Measurements from ENCODE around the gene ANKLE2.

Gene ANKLE2

GRCh38 chr12:132707241-132707640 is 54.4 kb downstream of the ANKLE2 start:
- no CpG with 5 or more reads among the region's 6 CpGs for WGBS, 2 donors (ENCODE audit: extremely low coverage in 2 of 2, insufficient read length in 2 of 2, insufficient replicate concordance in 1 of 2)
- Histone ChIP-seq H3K27me3 (ENCODE audit: control insufficient read depth in 3 of 3, insufficient read depth in 3 of 3, low read depth in 1 of 3, low read length in 3 of 3) (no peaks in the 10 kb centered on the region), H2AFZ (ENCODE audit: low read length) (no peak overlapping the region), H2BK15ac (ENCODE audit: low read length) (no peak overlapping the region), H3K18ac (ENCODE audit: low read length) (no peak overlapping the region), H3K4me2 (ENCODE audit: insufficient read depth, low read length, poor library complexity, severe bottlenecking) (no peak overlapping the region), H4K91ac (ENCODE audit: low read depth, low read length, poor library complexity) (no peak overlapping the region), H3K23ac (ENCODE audit: low read depth, low read length, poor library complexity) (no peak overlapping the region), H3K9me3 (replicated peaks in 1 of 2; ENCODE audit: control insufficient read depth in 2 of 2, insufficient read depth in 1 of 2, low read depth in 1 of 2, low read length in 2 of 2) (no peaks in the 10 kb centered on the region), H4K8ac (ENCODE audit: low read depth, low read length) (no peak overlapping the region), H3K4ac (ENCODE audit: low read length) (no peak overlapping the region), H3K4me1 (ENCODE audit: control insufficient read depth in 2 of 2, insufficient read depth in 1 of 2, low read depth in 1 of 2, low read length in 2 of 2) (peaks cover 2% of the 10 kb centered on the region in 2 donors), H2BK120ac (ENCODE audit: low read depth, low read length) (no peak overlapping the region), H2AK5ac (ENCODE audit: low read depth, low read length) (no peak overlapping the region), H2BK12ac (ENCODE audit: low read length) (no peak overlapping the region), H3K4me3 (ENCODE audit: low read length in 2 of 2) (no peak overlapping the region), H3K14ac (ENCODE audit: low read length) (no peak overlapping the region), H3K9ac (ENCODE audit: low read depth, low read length, poor library complexity) (no peak overlapping the region), H3K79me1 (ENCODE audit: low read depth, low read length) (peaks cover 9% of the 10 kb centered on the region), H3K27ac (replicated peaks; ENCODE audit: low read length) (no peak overlapping the region), H3K36me3 (replicated peaks in 1 of 2; ENCODE audit: control insufficient read depth in 2 of 2, insufficient read depth in 2 of 2, low read length in 2 of 2) (peaks cover 9 to 36% of the 10 kb centered on the region in 2 donors), H2BK5ac (ENCODE audit: low read length) (no peak overlapping the region)
- DNase-seq (ENCODE audit: low spot score) = no peak

GRCh38 chr12:132703641-132704040 is 58.0 kb downstream of the ANKLE2 start:
- H3K14ac ChIP-seq (ENCODE audit: low read length) = no peak overlapping the region
- H4K91ac ChIP-seq (ENCODE audit: low read depth, low read length, poor library complexity) = no peak overlapping the region
- no CpG with 5 or more reads among the region's 9 CpGs for WGBS, 2 donors (ENCODE audit: extremely low coverage in 2 of 2, insufficient read length in 2 of 2, insufficient replicate concordance in 1 of 2)
- peaks cover 15 to 68% of the 10 kb centered on the region in 2 donors for H3K36me3 ChIP-seq (replicated peaks in 1 of 2; ENCODE audit: control insufficient read depth in 2 of 2, insufficient read depth in 2 of 2, low read length in 2 of 2)
- no peak overlapping the region for H2BK5ac ChIP-seq (ENCODE audit: low read length)
- no peak overlapping the region for H2AK5ac ChIP-seq (ENCODE audit: low read depth, low read length)
- no peak overlapping the region for H2BK15ac ChIP-seq (ENCODE audit: low read length)
- H3K9ac ChIP-seq (ENCODE audit: low read depth, low read length, poor library complexity) = peak overlapping the region; percentile 16
- H4K8ac ChIP-seq (ENCODE audit: low read depth, low read length) = peak overlapping the region; percentile 31
- no peak overlapping the region for H2BK12ac ChIP-seq (ENCODE audit: low read length)
- no peaks in the 10 kb centered on the region for H3K9me3 ChIP-seq (replicated peaks in 1 of 2; ENCODE audit: control insufficient read depth in 2 of 2, insufficient read depth in 1 of 2, low read depth in 1 of 2, low read length in 2 of 2)
- no peak overlapping the region for H3K4me3 ChIP-seq (ENCODE audit: low read length in 2 of 2)
- H3K18ac ChIP-seq (ENCODE audit: low read length) = peak overlapping the region; percentile 42
- H3K79me1 ChIP-seq (ENCODE audit: low read depth, low read length) = peaks cover 2% of the 10 kb centered on the region
- no peak overlapping the region for H3K4me2 ChIP-seq (ENCODE audit: insufficient read depth, low read length, poor library complexity, severe bottlenecking)
- H2AFZ ChIP-seq (ENCODE audit: low read length) = no peak overlapping the region
- H3K23ac ChIP-seq (ENCODE audit: low read depth, low read length, poor library complexity) = peak overlapping the region; percentile 60
- H3K27me3 ChIP-seq (ENCODE audit: control insufficient read depth in 3 of 3, insufficient read depth in 3 of 3, low read depth in 1 of 3, low read length in 3 of 3) = no peaks in the 10 kb centered on the region
- no peak overlapping the region for H2BK120ac ChIP-seq (ENCODE audit: low read depth, low read length)
- peak overlapping the region; percentile 22 for H3K27ac ChIP-seq (replicated peaks; ENCODE audit: low read length)
- peaks cover 0 to 2% of the 10 kb centered on the region in 2 donors for H3K4me1 ChIP-seq (ENCODE audit: control insufficient read depth in 2 of 2, insufficient read depth in 1 of 2, low read depth in 1 of 2, low read length in 2 of 2)
- no peak overlapping the region for H3K4ac ChIP-seq (ENCODE audit: low read length)
- no peak for DNase-seq (ENCODE audit: low spot score)

GRCh38 chr12:132702640-132703039 is 59.0 kb downstream of the ANKLE2 start:
- no peaks in the 10 kb centered on the region for H3K27me3 ChIP-seq (ENCODE audit: control insufficient read depth in 3 of 3, insufficient read depth in 3 of 3, low read depth in 1 of 3, low read length in 3 of 3)
- H2AFZ ChIP-seq (ENCODE audit: low read length) = no peak overlapping the region
- no peak for DNase-seq (ENCODE audit: low spot score)
- H4K8ac ChIP-seq (ENCODE audit: low read depth, low read length) = no peak overlapping the region
- no peak overlapping the region for H3K14ac ChIP-seq (ENCODE audit: low read length)
- no peak overlapping the region for H3K4me2 ChIP-seq (ENCODE audit: insufficient read depth, low read length, poor library complexity, severe bottlenecking)
- no peak overlapping the region for H3K4ac ChIP-seq (ENCODE audit: low read length)
- peaks cover 0 to 2% of the 10 kb centered on the region in 2 donors for H3K4me1 ChIP-seq (ENCODE audit: control insufficient read depth in 2 of 2, insufficient read depth in 1 of 2, low read depth in 1 of 2, low read length in 2 of 2)
- H3K36me3 ChIP-seq (replicated peaks in 1 of 2; ENCODE audit: control insufficient read depth in 2 of 2, insufficient read depth in 2 of 2, low read length in 2 of 2) = peaks cover 17 to 78% of the 10 kb centered on the region in 2 donors
- H2BK120ac ChIP-seq (ENCODE audit: low read depth, low read length) = no peak overlapping the region
- H3K23ac ChIP-seq (ENCODE audit: low read depth, low read length, poor library complexity) = no peak overlapping the region
- H2AK5ac ChIP-seq (ENCODE audit: low read depth, low read length) = peak overlapping the region; percentile 37
- no CpG with 5 or more reads among the region's 4 CpGs for WGBS, 2 donors (ENCODE audit: extremely low coverage in 2 of 2, insufficient read length in 2 of 2, insufficient replicate concordance in 1 of 2)
- no peak overlapping the region for H3K4me3 ChIP-seq (ENCODE audit: low read length in 2 of 2)
- peaks cover 2% of the 10 kb centered on the region for H3K79me1 ChIP-seq (ENCODE audit: low read depth, low read length)
- H3K27ac ChIP-seq (replicated peaks; ENCODE audit: low read length) = no peak overlapping the region
- H2BK15ac ChIP-seq (ENCODE audit: low read length) = no peak overlapping the region
- no peak overlapping the region for H3K9ac ChIP-seq (ENCODE audit: low read depth, low read length, poor library complexity)
- no peak overlapping the region for H2BK12ac ChIP-seq (ENCODE audit: low read length)
- H4K91ac ChIP-seq (ENCODE audit: low read depth, low read length, poor library complexity) = no peak overlapping the region
- peak overlapping the region; percentile 38 for H3K18ac ChIP-seq (ENCODE audit: low read length)
- no peaks in the 10 kb centered on the region for H3K9me3 ChIP-seq (replicated peaks in 1 of 2; ENCODE audit: control insufficient read depth in 2 of 2, insufficient read depth in 1 of 2, low read depth in 1 of 2, low read length in 2 of 2)
- H2BK5ac ChIP-seq (ENCODE audit: low read length) = peak overlapping the region; percentile 39

- H2BK15ac ChIP-seq (ENCODE audit: low read length) = no peak overlapping the region
- H2BK5ac ChIP-seq (ENCODE audit: low read length) = no peak overlapping the region
- no peak overlapping the region for H4K8ac ChIP-seq (ENCODE audit: low read depth, low read length)
- H3K9me3 ChIP-seq (replicated peaks in 1 of 2; ENCODE audit: control insufficient read depth in 2 of 2, insufficient read depth in 1 of 2, low read depth in 1 of 2, low read length in 2 of 2) = no peaks in the 10 kb centered on the region
- H2AFZ ChIP-seq (ENCODE audit: low read length) = no peak overlapping the region
- no peak overlapping the region for H3K9ac ChIP-seq (ENCODE audit: low read depth, low read length, poor library complexity)
- no peak overlapping the region for H3K23ac ChIP-seq (ENCODE audit: low read depth, low read length, poor library complexity)
- peaks cover 21 to 91% of the 10 kb centered on the region in 2 donors for H3K36me3 ChIP-seq (replicated peaks in 1 of 2; ENCODE audit: control insufficient read depth in 2 of 2, insufficient read depth in 2 of 2, low read length in 2 of 2)
- H3K4me3 ChIP-seq (ENCODE audit: low read length in 2 of 2) = no peak overlapping the region
- no peak for DNase-seq (ENCODE audit: low spot score)
- H3K4ac ChIP-seq (ENCODE audit: low read length) = no peak overlapping the region
- no peak overlapping the region for H3K4me2 ChIP-seq (ENCODE audit: insufficient read depth, low read length, poor library complexity, severe bottlenecking)
- H3K18ac ChIP-seq (ENCODE audit: low read length) = no peak overlapping the region
- no peak overlapping the region for H4K91ac ChIP-seq (ENCODE audit: low read depth, low read length, poor library complexity)
- H3K27ac ChIP-seq (replicated peaks; ENCODE audit: low read length) = no peak overlapping the region
- no peaks in the 10 kb centered on the region for H3K27me3 ChIP-seq (ENCODE audit: control insufficient read depth in 3 of 3, insufficient read depth in 3 of 3, low read depth in 1 of 3, low read length in 3 of 3)
- no peak overlapping the region for H3K14ac ChIP-seq (ENCODE audit: low read length)
- no peak overlapping the region for H2BK120ac ChIP-seq (ENCODE audit: low read depth, low read length)
- peaks cover 5% of the 10 kb centered on the region for H3K79me1 ChIP-seq (ENCODE audit: low read depth, low read length)
- H2AK5ac ChIP-seq (ENCODE audit: low read depth, low read length) = no peak overlapping the region
- H2BK12ac ChIP-seq (ENCODE audit: low read length) = no peak overlapping the region
- peaks cover 0 to 2% of the 10 kb centered on the region in 2 donors for H3K4me1 ChIP-seq (ENCODE audit: control insufficient read depth in 2 of 2, insufficient read depth in 1 of 2, low read depth in 1 of 2, low read length in 2 of 2)
- WGBS, 2 donors (ENCODE audit: extremely low coverage in 2 of 2, insufficient read length in 2 of 2, insufficient replicate concordance in 1 of 2) = no CpG with 5 or more reads among the region's 10 CpGs
These were observed 61.3 kb downstream of the ANKLE2 start for GRCh38 chr12:132700212-132700822.

Measured in neuronal stem cell (in vitro differentiated cells).